NCI-H1048 (cell line): ENCODE results near the gene CUX1.

Experiments
- DNase-seq: peaks from one replicate; lab custom pipeline; 2025; lab: John Stamatoyannopoulos, UW

CUX1 gene

GRCh38 chr7:101957744-101958525, 140.5 kb downstream of the CUX1 start:
- no peak for DNase-seq

GRCh38 chr7:101959342-101959741, 141.9 kb downstream of the CUX1 start:
- no peak for DNase-seq

GRCh38 chr7:101959829-101960228, 142.4 kb downstream of the CUX1 start:
- no peak for DNase-seq

- no peak for DNase-seq
Measured at GRCh38 chr7:101960323-101960722, 142.9 kb downstream of the CUX1 start.

- no peak for DNase-seq
Measured at GRCh38 chr7:101960985-101961708, 143.7 kb downstream of the CUX1 start.

GRCh38 chr7:101961811-101962210, 144.4 kb downstream of the CUX1 start:
- no peak for DNase-seq

- DNase-seq = no peak
Measured at GRCh38 chr7:101963693-101964092, 146.3 kb downstream of the CUX1 start.

GRCh38 chr7:101964680-101965452, 147.4 kb downstream of the CUX1 start:
- DNase-seq = no peak

GRCh38 chr7:101968720-101969466, 151.5 kb downstream of the CUX1 start:
- no peak for DNase-seq

GRCh38 chr7:101969997-101970585, 152.7 kb downstream of the CUX1 start:
- no peak for DNase-seq

GRCh38 chr7:101970801-101971200, 153.4 kb downstream of the CUX1 start:
- DNase-seq = no peak

GRCh38 chr7:101971457-101971856, 154.0 kb downstream of the CUX1 start:
- no peak for DNase-seq

- DNase-seq = no peak
Measured at GRCh38 chr7:101972627-101973026, 155.2 kb downstream of the CUX1 start.

GRCh38 chr7:101973130-101973529, 155.7 kb downstream of the CUX1 start:
- no peak for DNase-seq

GRCh38 chr7:101974393-101974792, 157.0 kb downstream of the CUX1 start:
- no peak for DNase-seq

- DNase-seq = no peak
Measured at GRCh38 chr7:101975046-101975445, 157.6 kb downstream of the CUX1 start.

GRCh38 chr7:101976411-101976810, 159.0 kb downstream of the CUX1 start:
- no peak for DNase-seq

- DNase-seq = no peak
Measured at GRCh38 chr7:101977249-101977648, 159.8 kb downstream of the CUX1 start.

- no peak for DNase-seq
Measured at GRCh38 chr7:101978683-101979082, 161.3 kb downstream of the CUX1 start.

- no peak for DNase-seq
Measured at GRCh38 chr7:101983147-101983811, 165.9 kb downstream of the CUX1 start.
